Keratinocyte (primary cell): ENCODE measurements around the gene NFATC1. TPM values are rescaled to one million over a fixed set of nuclear protein-coding genes. Genes with fewer than 3 reads are reported as not detected.

Experiments used
- DNase-seq: peaks from one replicate; pipeline ENCODE4 v3.0.0-alpha.2; 2011; ENCODE audit warnings: low read depth, missing footprints, low spot score
- FAIRE-seq: peaks from 2 replicates; lab custom pipeline; 2011; peaks lifted over from hg19 to GRCh38; lab: Jason Lieb, UNC
- H2AFZ ChIP-seq: 2 replicates; pipeline ENCODE4 v1.6.0; 2012; ENCODE audit warnings: low read length, control low read depth, inconsistent platforms; ENCODE audit not compliant: control insufficient read depth
- H3K27ac ChIP-seq: 2 replicates; pipeline ENCODE4 v1.5.1; 2011; ENCODE audit warnings: low read length; ENCODE audit not compliant: control insufficient read depth, insufficient read depth
- H3K27me3 ChIP-seq: 3 replicates; pipeline ENCODE4 v1.6.0; 2011; ENCODE audit warnings: low read length; ENCODE audit not compliant: control insufficient read depth, insufficient read depth; ENCODE audit errors: extremely low read depth
- H3K36me3 ChIP-seq, 2 experiments: 2 replicates in 1 of 2; 3 replicates in 1 of 2; pipeline ENCODE4 v1.5.1; 2011; ENCODE audit warnings: low read length in 2 of 2, mild to moderate bottlenecking in 1 of 2; ENCODE audit not compliant: control insufficient read depth in 2 of 2, insufficient read depth in 2 of 2; ENCODE audit errors: extremely low read depth in 1 of 2
- H3K4me1 ChIP-seq: 3 replicates; pipeline ENCODE4 v1.5.1; 2011; ENCODE audit warnings: low read length; ENCODE audit not compliant: control insufficient read depth, insufficient read depth; ENCODE audit errors: extremely low read depth
- H3K4me2 ChIP-seq: 3 replicates; pipeline ENCODE4 v1.6.0; 2011; ENCODE audit warnings: low read depth, low read length; ENCODE audit not compliant: control insufficient read depth, insufficient read depth; ENCODE audit errors: extremely low read depth
- H3K4me3 ChIP-seq, 3 experiments: fragments of 200-600 bp in 1 of 3; sonication (generic) in 1 of 3; 2 replicates in 2 of 3; 3 replicates in 1 of 3; pipeline ENCODE4 v1.5.1; 2011 to 2016; ENCODE audit warnings: low read length in 3 of 3, mild to moderate bottlenecking in 3 of 3, control low read depth in 2 of 3, inconsistent platforms in 1 of 3, low read depth in 1 of 3, mixed read lengths in 1 of 3, mixed run types in 1 of 3, moderate library complexity in 1 of 3; ENCODE audit not compliant: control insufficient read depth in 2 of 3, insufficient read depth in 2 of 3; ENCODE audit errors: extremely low read depth in 1 of 3
- H3K79me2 ChIP-seq: 2 replicates; pipeline ENCODE4 v1.6.0; 2012; ENCODE audit warnings: low read length; ENCODE audit not compliant: control insufficient read depth, insufficient read depth
- H3K9ac ChIP-seq: 3 replicates; pipeline ENCODE4 v1.6.0; 2011; ENCODE audit warnings: low read length; ENCODE audit not compliant: control insufficient read depth, insufficient read depth; ENCODE audit errors: extremely low read depth
- H3K9me1 ChIP-seq: 3 replicates; pipeline ENCODE4 v1.6.0; 2011; ENCODE audit warnings: low read length; ENCODE audit not compliant: control insufficient read depth, insufficient read depth; ENCODE audit errors: extremely low read depth
- H3K9me3 ChIP-seq: 2 replicates; pipeline ENCODE4 v1.5.1; 2012; ENCODE audit warnings: low read depth, low read length; ENCODE audit not compliant: control insufficient read depth
- H4K20me1 ChIP-seq: 3 replicates; pipeline ENCODE4 v1.6.0; 2011; ENCODE audit warnings: low read length; ENCODE audit not compliant: control insufficient read depth, insufficient read depth; ENCODE audit errors: extremely low read depth
- CTCF ChIP-seq, 3 experiments: IDR thresholded peaks in 1 of 3; conservative IDR thresholded peaks in 1 of 3; optimal IDR thresholded peaks in 1 of 3; 2 replicates in 2 of 3; 3 replicates in 1 of 3; pipeline versions ENCODE3 to v1.5.1; 2011; ENCODE audit warnings: low read length in 3 of 3, mild to moderate bottlenecking in 3 of 3, moderate library complexity in 2 of 3, control low read depth in 1 of 3, inconsistent platforms in 1 of 3; ENCODE audit not compliant: insufficient read depth in 2 of 3; ENCODE audit errors: extremely low read depth in 1 of 3
- EZH2 ChIP-seq: IDR thresholded peaks from one replicate; pipeline ENCODE4 v1.6.1; 2012; ENCODE audit warnings: inconsistent platforms, mild to moderate bottlenecking, low read length, moderate library complexity
- dilution Hi-C: fragments of 300-500 bp; cut with MboI; formaldehyde crosslinking; loops from one replicate; pipeline ENCODE4 v1.7.0; 2020; ENCODE audit warnings: low sequenced_read_pairs; ENCODE audit not compliant: extremely low pct_ligation_motif_present
- polyA plus RNA-seq, 5 experiments: library from polyadenylated mRNA; depleted of rRNA in 3 of 5; stranded (reverse) in 3 of 5; stranded (forward) in 1 of 5; unstranded in 1 of 5; fragments of >200 nt; gene quantifications; 1 replicate in 1 of 5; 2 replicates in 3 of 5; 3 replicates in 1 of 5; pipeline versions ENCODE4 v1.2.1 to v1.2.3, GENCODE V29; 2011 to 2012; ENCODE audit warnings: missing spikeins in 2 of 5, low read depth in 1 of 5, low replicate concordance in 1 of 5

NFATC1 gene
- polyA plus RNA-seq, 1 donor (not counting 4 experiments of a cell fraction or from before 2014, with no cell fraction given) = 0.77 TPM

- dilution Hi-C loops = no loop called here
- no peaks in the 10 kb centered on the region for H3K27me3 ChIP-seq
- no peaks in the 10 kb centered on the region for H3K9me1 ChIP-seq
- no peak overlapping the region for H3K9ac ChIP-seq
- no peaks in the 10 kb centered on the region for H3K79me2 ChIP-seq
- TF ChIP-seq CTCF (optimal IDR thresholded peaks at IDR 0.05 in 1 of 3, IDR thresholded peaks at IDR 0.05 in 1 of 3, conservative IDR thresholded peaks at IDR 0.05 in 1 of 3; ENCODE audit: extremely low read depth in 1 of 3, insufficient read depth in 2 of 3, low read length in 3 of 3) = no peak
- no peak for TF ChIP-seq EZH2
- no peak for DNase-seq
- no peaks in the 10 kb centered on the region for H4K20me1 ChIP-seq
- H3K4me3 ChIP-seq = no peak overlapping the region
- H3K4me2 ChIP-seq = no peak overlapping the region
- no peak overlapping the region for H2AFZ ChIP-seq
- H3K4me1 ChIP-seq = peaks cover 5% of the 10 kb centered on the region
- H3K9me3 ChIP-seq = no peaks in the 10 kb centered on the region
- no peak overlapping the region for H3K27ac ChIP-seq
- FAIRE-seq = no peak
- H3K36me3 ChIP-seq = no peaks in the 10 kb centered on the region
Observed at GRCh38 chr18:79460481-79461300, 65.0 kb downstream of the NFATC1 start.

GRCh38 chr18:79461627-79462026, 65.9 kb downstream of the NFATC1 start:
- dilution Hi-C loops = no loop called here
- no peaks in the 10 kb centered on the region for H4K20me1 ChIP-seq
- no peak overlapping the region for H3K4me2 ChIP-seq
- no peaks in the 10 kb centered on the region for H3K79me2 ChIP-seq
- H3K9me3 ChIP-seq = no peaks in the 10 kb centered on the region
- no peak overlapping the region for H3K27ac ChIP-seq
- H3K4me3 ChIP-seq = no peak overlapping the region
- H3K27me3 ChIP-seq = no peaks in the 10 kb centered on the region
- H2AFZ ChIP-seq = no peak overlapping the region
- TF ChIP-seq EZH2 (no peak), CTCF (optimal IDR thresholded peaks at IDR 0.05 in 1 of 3, IDR thresholded peaks at IDR 0.05 in 1 of 3, conservative IDR thresholded peaks at IDR 0.05 in 1 of 3; ENCODE audit: extremely low read depth in 1 of 3, insufficient read depth in 2 of 3, low read length in 3 of 3) (no peak)
- H3K4me1 ChIP-seq = peaks cover 5% of the 10 kb centered on the region
- no peaks in the 10 kb centered on the region for H3K9me1 ChIP-seq
- no peaks in the 10 kb centered on the region for H3K36me3 ChIP-seq
- FAIRE-seq (no peak), DNase-seq (no peak)
- no peak overlapping the region for H3K9ac ChIP-seq
